KG1 (cell line): Measurements from ENCODE around the gene PTGDR2.
"Not testable (repeated sequence)": the region's sequence is repeated elsewhere in the genome, so short reads cannot be mapped to it uniquely, and the experiment has no call there.

Experiments used
- DNase-seq: peaks from one replicate; lab custom pipeline; 2025; lab: John Stamatoyannopoulos, UW

The PTGDR2 gene

GRCh38 chr11:60841797-60842667 lies 13.7 kb downstream of the PTGDR2 start, which contains the start of gene CCDC86:
Gene CCDC86, plus strand, starts transcription at chr11:60842113. Its CDS starts 12 bp downstream, at chr11:60842125.
- peak; percentile 96 for DNase-seq

GRCh38 chr11:60840470-60841430 lies 15.0 kb downstream of the PTGDR2 start:
- DNase-seq = no peak

GRCh38 chr11:60838132-60838531 lies 17.6 kb downstream of the PTGDR2 start:
- DNase-seq = no peak

- no peak for DNase-seq
Measured at GRCh38 chr11:60836866-60837515, 18.8 kb downstream of the PTGDR2 start.

- no peak for DNase-seq
Measured at GRCh38 chr11:60835534-60835846, 20.3 kb downstream of the PTGDR2 start.

GRCh38 chr11:60834742-60835533 lies 20.8 kb downstream of the PTGDR2 start:
- no peak for DNase-seq

- DNase-seq = no peak
Measured at GRCh38 chr11:60831501-60832079, 24.2 kb downstream of the PTGDR2 start.

- DNase-seq = peak; percentile 84
Measured at GRCh38 chr11:60831143-60831500, 24.6 kb downstream of the PTGDR2 start.

- DNase-seq = peak; percentile 84
Measured at GRCh38 chr11:60830478-60831142, 25.1 kb downstream of the PTGDR2 start.

- DNase-seq = no peak
Measured at GRCh38 chr11:60825790-60826189, 30.0 kb downstream of the PTGDR2 start.

- no peak for DNase-seq
Measured at GRCh38 chr11:60825118-60825517, 30.6 kb downstream of the PTGDR2 start.

GRCh38 chr11:60823745-60824306 lies 31.9 kb downstream of the PTGDR2 start:
- not testable (repeated sequence) for DNase-seq

- no peak for DNase-seq
Measured at GRCh38 chr11:60821827-60822599, 33.7 kb downstream of the PTGDR2 start.

GRCh38 chr11:60818057-60818456 lies 37.7 kb downstream of the PTGDR2 start:
- no peak for DNase-seq

- DNase-seq = no peak
Measured at GRCh38 chr11:60816590-60817157, 39.1 kb downstream of the PTGDR2 start.

- DNase-seq = no peak
Measured at GRCh38 chr11:60814112-60814511, 41.6 kb downstream of the PTGDR2 start.

- DNase-seq = no peak
Measured at GRCh38 chr11:60813324-60813723, 42.4 kb downstream of the PTGDR2 start.

GRCh38 chr11:60810569-60810968 lies 45.2 kb downstream of the PTGDR2 start:
- no peak for DNase-seq

- DNase-seq = no peak
Measured at GRCh38 chr11:60810151-60810550, 45.6 kb downstream of the PTGDR2 start.
